Astrocyte (in vitro differentiated cells and primary cell): ENCODE results near the gene MAJIN. TPM values are rescaled to one million over a fixed set of nuclear protein-coding genes. Genes with fewer than 3 reads are reported as not detected.

ENCODE experiments used
- DNase-seq: peaks from one replicate; pipeline ENCODE4 v3.0.0-alpha.2; 2010; ENCODE audit warnings: low read depth
- FAIRE-seq: peaks from 2 replicates; lab custom pipeline; 2011; peaks lifted over from hg19 to GRCh38; lab: Jason Lieb, UNC
- H2AFZ ChIP-seq: 2 replicates; pipeline ENCODE4 v1.6.0; 2012; ENCODE audit warnings: low read depth, low read length, inconsistent platforms
- H3K27ac ChIP-seq: 2 replicates; pipeline ENCODE4 v1.5.1; 2011; ENCODE audit warnings: low read depth, low read length, inconsistent platforms
- H3K27me3 ChIP-seq: 2 replicates; pipeline ENCODE4 v1.6.0; 2011; ENCODE audit warnings: low read length, inconsistent platforms; ENCODE audit not compliant: insufficient read depth
- H3K36me3 ChIP-seq: 2 replicates; pipeline ENCODE4 v1.5.1; 2011; ENCODE audit warnings: low read length, inconsistent platforms; ENCODE audit not compliant: insufficient read depth
- H3K4me1 ChIP-seq: 2 replicates; pipeline ENCODE4 v1.5.1; 2011; ENCODE audit warnings: low read length, inconsistent platforms; ENCODE audit not compliant: insufficient read depth
- H3K4me2 ChIP-seq: 2 replicates; pipeline ENCODE4 v1.6.0; 2012; ENCODE audit warnings: low read length, inconsistent platforms
- H3K4me3 ChIP-seq: 2 replicates; pipeline ENCODE4 v1.5.1; 2011; ENCODE audit warnings: low read depth, mild to moderate bottlenecking, low read length, inconsistent platforms; ENCODE audit not compliant: insufficient read depth
- H3K79me2 ChIP-seq: 2 replicates; pipeline ENCODE4 v1.6.0; 2012; ENCODE audit warnings: mild to moderate bottlenecking, low read length, inconsistent platforms; ENCODE audit not compliant: insufficient read depth
- H3K9ac ChIP-seq: 2 replicates; pipeline ENCODE4 v1.6.0; 2012; ENCODE audit warnings: mild to moderate bottlenecking, low read length, inconsistent platforms
- H3K9me3 ChIP-seq: 2 replicates; pipeline ENCODE4 v1.5.1; 2012; ENCODE audit warnings: low read depth, mild to moderate bottlenecking, low read length, inconsistent platforms; ENCODE audit not compliant: insufficient read depth
- H4K20me1 ChIP-seq: 2 replicates; pipeline ENCODE4 v1.6.0; 2012; ENCODE audit warnings: low read length, inconsistent platforms; ENCODE audit not compliant: insufficient read depth
- H3K27ac Mint-ChIP-seq: one replicate; pipeline ENCODE4 v1.8.0; 2021; ENCODE audit warnings: mild to moderate bottlenecking, mixed read lengths; ENCODE audit not compliant: unreplicated experiment
- H3K27me3 Mint-ChIP-seq: one replicate; pipeline ENCODE4 v1.8.0; 2021; ENCODE audit warnings: low read depth, mixed read lengths; ENCODE audit not compliant: unreplicated experiment
- H3K36me3 Mint-ChIP-seq: one replicate; pipeline ENCODE4 v1.8.0; 2021; ENCODE audit warnings: low read depth, mixed read lengths; ENCODE audit not compliant: unreplicated experiment
- H3K4me1 Mint-ChIP-seq: one replicate; pipeline ENCODE4 v1.8.0; 2021; ENCODE audit warnings: low read depth, mixed read lengths; ENCODE audit not compliant: unreplicated experiment
- H3K4me3 Mint-ChIP-seq: one replicate; pipeline ENCODE4 v1.8.0; 2021; ENCODE audit warnings: mild to moderate bottlenecking, moderate library complexity, mixed read lengths; ENCODE audit not compliant: unreplicated experiment
- H3K9me3 Mint-ChIP-seq: one replicate; pipeline ENCODE4 v1.8.0; 2021; ENCODE audit warnings: mild to moderate bottlenecking, mixed read lengths; ENCODE audit not compliant: unreplicated experiment
- CTCF ChIP-seq: IDR thresholded peaks from 2 replicates; pipeline ENCODE4 v1.5.1; 2011; ENCODE audit warnings: low read depth, mild to moderate bottlenecking, inconsistent platforms, low read length, moderate library complexity; ENCODE audit not compliant: insufficient read depth
- EZH2 ChIP-seq: IDR thresholded peaks from 2 replicates; pipeline ENCODE4 v1.6.1; 2012; ENCODE audit warnings: mild to moderate bottlenecking, low read length, inconsistent platforms; ENCODE audit not compliant: insufficient read depth
- total RNA-seq: library from RNA; stranded (reverse); gene quantifications from 2 replicates; pipeline ENCODE4 v1.2.1, GENCODE V29; 2021

The MAJIN gene
- total RNA-seq, 1 donor from 2014 or later = not detected

- no peaks in the 10 kb centered on the region for H4K20me1 ChIP-seq
- no peaks in the 10 kb centered on the region for H3K9me3 ChIP-seq
- TF ChIP-seq CTCF = no peak
- TF ChIP-seq EZH2 = no peak
- H3K4me1 ChIP-seq = peaks cover 7% of the 10 kb centered on the region
- H3K27me3 Mint-ChIP-seq = peaks cover 12% of the 10 kb centered on the region
- H3K27ac Mint-ChIP-seq = peak overlapping the region; percentile 47
- peaks cover 5% of the 10 kb centered on the region for H3K9me3 Mint-ChIP-seq
- peaks cover 9% of the 10 kb centered on the region for H3K4me1 Mint-ChIP-seq
- H3K4me3 ChIP-seq = no peak overlapping the region
- no peak overlapping the region for H2AFZ ChIP-seq
- no peak overlapping the region for H3K4me2 ChIP-seq
- H3K27ac ChIP-seq = no peak overlapping the region
- no peak for DNase-seq
- H3K9ac ChIP-seq = no peak overlapping the region
- H3K27me3 ChIP-seq = no peaks in the 10 kb centered on the region
- FAIRE-seq = no peak
- H3K79me2 ChIP-seq = no peaks in the 10 kb centered on the region
- H3K36me3 ChIP-seq = no peaks in the 10 kb centered on the region
- no peaks in the 10 kb centered on the region for H3K36me3 Mint-ChIP-seq
- H3K4me3 Mint-ChIP-seq = no peak overlapping the region
Observed at GRCh38 chr11:64998690-64999431, 27.0 kb upstream of the MAJIN start.

GRCh38 chr11:64998141-64998540 is 26.2 kb upstream of the MAJIN start:
- H3K4me1 Mint-ChIP-seq = peaks cover 9% of the 10 kb centered on the region
- TF ChIP-seq EZH2 = no peak
- no peak for TF ChIP-seq CTCF
- Histone ChIP-seq H3K4me2 (no peak overlapping the region), H3K27ac (no peak overlapping the region), H3K9me3 (no peaks in the 10 kb centered on the region), H3K9ac (no peak overlapping the region), H3K27me3 (no peaks in the 10 kb centered on the region), H2AFZ (no peak overlapping the region), H4K20me1 (no peaks in the 10 kb centered on the region), H3K36me3 (no peaks in the 10 kb centered on the region), H3K79me2 (no peaks in the 10 kb centered on the region), H3K4me1 (peaks cover 7% of the 10 kb centered on the region), H3K4me3 (no peak overlapping the region)
- no peak overlapping the region for H3K4me3 Mint-ChIP-seq
- H3K27ac Mint-ChIP-seq = peak overlapping the region; percentile 47
- H3K36me3 Mint-ChIP-seq = no peaks in the 10 kb centered on the region
- FAIRE-seq = no peak
- no peak for DNase-seq
- peaks cover 5% of the 10 kb centered on the region for H3K9me3 Mint-ChIP-seq
- peaks cover 11% of the 10 kb centered on the region for H3K27me3 Mint-ChIP-seq
